H1 (cell line): ENCODE measurements around the gene GJA10. TPM values are rescaled to one million over a fixed set of nuclear protein-coding genes. Genes with fewer than 3 reads are reported as not detected.

Source experiments
- BCL11A ChIP-seq, 2 experiments: IDR thresholded peaks; one replicate each; pipeline ENCODE4 v1.6.1; 2011; ENCODE audit warnings: low read depth in 2 of 2, low read length in 2 of 2, mild to moderate bottlenecking in 2 of 2
- CEBPB ChIP-seq: IDR thresholded peaks from 2 replicates; pipeline ENCODE4 v1.6.1; 2012; ENCODE audit warnings: low read depth, low read length
- CREB1 ChIP-seq: IDR thresholded peaks from 2 replicates; pipeline ENCODE4 v1.6.1; 2012; ENCODE audit warnings: inconsistent platforms
- EP300 ChIP-seq, 2 experiments: IDR thresholded peaks; 1 replicate in 1 of 2; 2 replicates in 1 of 2; pipeline ENCODE4 v1.6.1; 2011 to 2012; ENCODE audit warnings: low read depth in 2 of 2, low read length in 2 of 2, mild to moderate bottlenecking in 2 of 2, borderline replicate concordance in 1 of 2, inconsistent platforms in 1 of 2, moderate library complexity in 1 of 2
- EZH2 ChIP-seq: fragments of 200-600 bp; sonication (generic); IDR thresholded peaks from 2 replicates; pipeline ENCODE4 v1.7.1; 2012; ENCODE audit warnings: low read depth, mild to moderate bottlenecking, moderate library complexity, low read length, inconsistent platforms; ENCODE audit not compliant: severe bottlenecking
- GTF2F1 ChIP-seq: IDR thresholded peaks from 2 replicates; pipeline ENCODE4 v1.6.1; 2012; ENCODE audit warnings: low read depth, low read length, improper control_type of control experiment, borderline replicate concordance
- RNF2 ChIP-seq: fragments of 200-900, 300-1000 bp; sonication (generic); IDR thresholded peaks from 2 replicates; pipeline ENCODE4 v1.7.1; 2016; ENCODE audit warnings: borderline replicate concordance, low read depth, mild to moderate bottlenecking, antibody characterized with exemption, low read length; ENCODE audit not compliant: poor library complexity, severe bottlenecking; ENCODE audit errors: missing control alignments
- RXRA ChIP-seq: IDR thresholded peaks from 2 replicates; pipeline ENCODE4 v1.6.1; 2011; ENCODE audit warnings: low read depth, mild to moderate bottlenecking, low read length, moderate library complexity; ENCODE audit not compliant: insufficient read depth
- SAP30 ChIP-seq: fragments of 300-600 bp; sonication (generic); IDR thresholded peaks from 2 replicates; pipeline ENCODE4 v1.7.1; 2012; ENCODE audit warnings: low read length, moderate library complexity, mild to moderate bottlenecking, inconsistent platforms; ENCODE audit not compliant: insufficient read depth, insufficient replicate concordance
- SIN3A ChIP-seq, 2 experiments: IDR thresholded peaks in 1 of 2; conservative IDR thresholded peaks in 1 of 2; 2 replicates each; pipeline ENCODE4 v1.6.1; 2011 to 2012; ENCODE audit warnings: low read length in 2 of 2, improper control_type of control experiment in 1 of 2, low read depth in 1 of 2, mild to moderate bottlenecking in 1 of 2
- TCF12 ChIP-seq: IDR thresholded peaks from 2 replicates; pipeline ENCODE4 v1.6.1; 2011; ENCODE audit warnings: low read depth, mild to moderate bottlenecking, low read length
- polyA plus RNA-seq, 7 experiments: library from polyadenylated mRNA; depleted of rRNA in 3 of 7; stranded (reverse) in 5 of 7; unstranded in 2 of 7; fragments of >200 nt in 5 of 7; fragments of 200-250 nt in 2 of 7; gene quantifications; 1 replicate in 5 of 7; 2 replicates in 1 of 7; 4 replicates in 1 of 7; pipeline versions ENCODE4 v1.2.1 to v1.2.3, GENCODE V29; 2011 to 2013; ENCODE audit warnings: missing spikeins in 2 of 7, mixed read lengths in 2 of 7
- total RNA-seq: library from RNA; stranded (reverse); fragmentation: NEBNext Ultra II Directional; extraction: Animal tissue kit (Norgen Biotek cat#: 25700); gene quantifications from 2 replicates; pipeline ENCODE4 v1.2.1, GENCODE V29; 2021
- TF ChIP-seq, protein P1 (sequence below), 3 experiments: IDR thresholded peaks; 1 replicate in 2 of 3; 2 replicates in 1 of 3; pipeline versions ENCODE4 v1.5.1 to v1.6.1; 2011; ENCODE audit warnings: low read length in 3 of 3, mild to moderate bottlenecking in 3 of 3, inconsistent platforms in 2 of 3, low read depth in 1 of 3, moderate library complexity in 1 of 3; ENCODE audit not compliant: insufficient read depth in 1 of 3; ENCODE audit errors: control extremely low read depth in 1 of 3

The GJA10 gene
- total and polyA plus RNA-seq, 2 of the 8 experiments (the other 6 are each of a cell fraction or from before 2014, with no cell fraction given) = 0.21 TPM; not detected in 1

DNA sequence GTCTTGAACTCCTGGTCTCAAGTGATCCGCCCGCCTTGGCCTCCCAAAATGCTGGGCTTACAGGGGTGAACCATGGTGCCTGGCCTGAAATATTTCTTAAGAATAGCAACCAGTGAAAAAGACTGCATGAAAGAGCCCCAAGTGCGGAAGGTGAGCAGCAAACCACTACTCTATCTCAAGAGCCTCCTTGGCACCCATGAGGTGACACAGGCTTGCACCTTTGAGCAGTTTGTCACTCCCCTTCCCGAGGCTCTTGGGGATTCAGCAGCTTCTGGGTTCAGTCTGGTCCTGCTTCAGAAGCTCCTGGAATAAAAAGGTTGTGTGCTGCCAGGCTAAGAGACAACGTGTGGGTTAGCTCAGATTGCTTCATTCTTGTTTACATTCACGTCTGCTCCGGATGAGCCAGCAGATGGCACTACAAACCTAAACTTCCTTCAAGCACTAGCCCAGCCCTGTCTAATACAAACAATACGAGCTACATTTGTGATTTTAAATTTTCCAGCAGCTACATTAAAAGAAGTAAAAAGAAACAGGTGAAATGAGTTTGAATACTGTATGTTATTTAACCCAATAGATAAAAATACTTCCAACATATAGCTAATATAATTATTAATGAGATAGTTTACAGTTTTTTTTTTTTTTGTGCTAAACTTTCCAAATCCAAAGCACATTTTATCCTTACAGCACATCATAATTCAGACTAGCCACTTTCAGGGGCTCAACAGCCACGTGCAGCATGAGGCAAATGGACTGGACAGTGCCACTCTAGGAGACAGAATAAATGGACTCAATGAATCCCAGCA is 46.2 kb downstream of the GJA10 start (continued):
- TF ChIP-seq EP300 (IDR thresholded peaks at IDR 0.05; ENCODE audit: borderline replicate concordance in 1 of 2, low read depth in 2 of 2, low read length in 2 of 2) (no peak), BCL11A (IDR thresholded peaks at IDR 0.05; ENCODE audit: low read depth in 2 of 2, low read length in 2 of 2) (no peak), EZH2 (no peak), GTF2F1 (no peak), SAP30 (no peak), TCF12 (no peak), RNF2 (no peak), CEBPB (peak; percentile 97), CREB1 (peak; percentile 26; the same call in 1 of the 2 replicates), SIN3A (conservative IDR thresholded peaks at IDR 0.05 in 1 of 2, IDR thresholded peaks at IDR 0.05 in 1 of 2; ENCODE audit: low read depth in 1 of 2, low read length in 2 of 2) (no peak), RXRA (no peak)
- TF ChIP-seq, protein P1, sequence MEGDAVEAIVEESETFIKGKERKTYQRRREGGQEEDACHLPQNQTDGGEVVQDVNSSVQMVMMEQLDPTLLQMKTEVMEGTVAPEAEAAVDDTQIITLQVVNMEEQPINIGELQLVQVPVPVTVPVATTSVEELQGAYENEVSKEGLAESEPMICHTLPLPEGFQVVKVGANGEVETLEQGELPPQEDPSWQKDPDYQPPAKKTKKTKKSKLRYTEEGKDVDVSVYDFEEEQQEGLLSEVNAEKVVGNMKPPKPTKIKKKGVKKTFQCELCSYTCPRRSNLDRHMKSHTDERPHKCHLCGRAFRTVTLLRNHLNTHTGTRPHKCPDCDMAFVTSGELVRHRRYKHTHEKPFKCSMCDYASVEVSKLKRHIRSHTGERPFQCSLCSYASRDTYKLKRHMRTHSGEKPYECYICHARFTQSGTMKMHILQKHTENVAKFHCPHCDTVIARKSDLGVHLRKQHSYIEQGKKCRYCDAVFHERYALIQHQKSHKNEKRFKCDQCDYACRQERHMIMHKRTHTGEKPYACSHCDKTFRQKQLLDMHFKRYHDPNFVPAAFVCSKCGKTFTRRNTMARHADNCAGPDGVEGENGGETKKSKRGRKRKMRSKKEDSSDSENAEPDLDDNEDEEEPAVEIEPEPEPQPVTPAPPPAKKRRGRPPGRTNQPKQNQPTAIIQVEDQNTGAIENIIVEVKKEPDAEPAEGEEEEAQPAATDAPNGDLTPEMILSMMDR (IDR thresholded peaks at IDR 0.05; ENCODE audit: control extremely low read depth in 1 of 3, insufficient read depth in 1 of 3, low read depth in 1 of 3, low read length in 3 of 3) = peak; percentile 26 to 87 (median 81)
